Occipital lobe (tissue), 2 donors: ENCODE results near the gene IFT20. TPM values are rescaled to one million over a fixed set of nuclear protein-coding genes. Genes with fewer than 3 reads are reported as not detected.
"Not testable (repeated sequence)": the region's sequence is repeated elsewhere in the genome, so short reads cannot be mapped to it uniquely, and the experiment has no call there.

ENCODE experiments used
- DNase-seq: peaks from one replicate; lab custom pipeline; 2025; lab: John Stamatoyannopoulos, UW
- total RNA-seq: library from RNA; depleted of rRNA; stranded (reverse); fragments of >200 nt; gene quantifications from one replicate; pipeline ENCODE4 v1.2.3, GENCODE V29; 2014

The IFT20 gene
- total RNA-seq, 1 donor from 2014 or later = 29.6 TPM

DNA sequence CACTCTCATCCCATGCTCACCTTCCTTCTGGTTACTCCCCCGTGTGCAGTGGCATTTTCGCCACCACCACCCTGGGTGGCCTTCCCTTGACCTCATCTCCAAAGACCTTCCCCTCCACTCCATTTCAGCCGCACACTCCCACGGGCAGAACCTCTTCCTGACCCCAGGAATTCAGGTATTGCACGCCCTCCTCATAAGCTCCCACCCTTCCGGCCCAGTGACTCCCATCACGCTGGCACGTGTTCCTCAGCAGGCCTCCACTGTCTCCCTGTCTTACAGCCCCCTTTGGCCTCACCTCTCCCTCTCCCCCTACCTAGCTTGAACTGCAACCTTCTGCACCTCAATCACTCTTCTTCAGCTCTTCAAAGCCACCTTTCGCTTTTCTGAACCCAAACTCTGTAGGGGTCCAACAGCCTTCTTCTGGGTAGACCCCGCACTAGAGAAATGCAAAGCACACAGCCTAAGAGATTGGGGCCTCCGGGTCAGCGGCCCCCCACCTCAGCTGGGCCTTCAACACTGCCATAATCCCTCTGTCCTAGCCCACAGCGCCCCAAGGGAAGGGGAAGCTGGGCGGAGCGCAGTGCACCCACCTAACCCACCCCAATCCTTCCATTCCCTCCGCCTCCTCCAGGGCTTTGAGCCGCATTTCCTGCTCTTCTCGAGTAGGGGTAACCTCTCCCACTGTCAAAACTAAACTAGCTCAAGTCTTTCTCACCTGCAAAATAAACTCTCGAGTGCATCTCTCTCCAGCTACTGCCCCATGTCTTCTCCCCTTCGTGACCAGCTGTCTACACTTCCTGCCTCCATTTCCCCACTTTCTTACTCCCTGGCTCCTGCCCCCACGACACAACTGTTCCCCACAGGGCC is 17.9 kb downstream of the IFT20 start:
- DNase-seq = no peak

DNA sequence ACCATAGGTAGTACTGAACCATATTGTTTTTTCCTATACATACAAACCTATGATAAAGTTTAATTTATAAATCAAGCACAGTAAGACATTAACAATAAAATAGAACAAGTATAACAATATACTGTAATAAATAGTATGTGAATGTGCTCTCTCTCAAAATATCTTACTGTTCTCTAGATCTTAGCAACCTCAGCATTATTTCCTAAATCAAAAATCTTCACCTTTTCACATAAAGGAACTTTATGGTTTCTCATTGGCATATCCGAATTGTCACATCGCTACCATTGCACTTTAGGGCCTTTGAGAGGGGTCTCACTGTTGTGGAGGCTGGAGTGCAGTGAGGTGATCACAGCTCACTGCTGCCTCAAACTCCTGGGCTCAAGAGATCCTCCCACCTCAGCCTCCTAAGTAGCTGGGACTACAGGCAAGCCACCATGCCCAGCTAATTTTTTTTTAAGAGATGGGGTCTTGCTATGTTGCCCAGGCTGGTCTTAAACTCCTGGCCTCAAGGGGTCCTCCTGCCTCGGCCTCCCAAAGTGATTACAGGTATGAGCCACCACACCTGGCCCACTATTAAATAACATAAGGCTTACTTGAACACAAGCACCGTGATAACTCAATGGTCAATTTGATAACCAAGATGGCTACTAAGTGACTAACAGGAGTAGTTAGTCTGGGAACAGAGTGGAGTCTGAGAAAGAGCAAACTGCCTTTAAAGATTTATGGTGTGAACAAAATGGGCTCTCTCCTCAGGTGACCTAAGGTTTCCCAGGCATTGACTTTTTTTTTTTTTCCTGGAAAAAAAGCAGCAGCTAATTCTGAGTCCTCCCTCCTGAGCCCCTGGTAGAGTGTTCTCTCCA is 19.2 kb downstream of the IFT20 start:
- no peak for DNase-seq

DNA sequence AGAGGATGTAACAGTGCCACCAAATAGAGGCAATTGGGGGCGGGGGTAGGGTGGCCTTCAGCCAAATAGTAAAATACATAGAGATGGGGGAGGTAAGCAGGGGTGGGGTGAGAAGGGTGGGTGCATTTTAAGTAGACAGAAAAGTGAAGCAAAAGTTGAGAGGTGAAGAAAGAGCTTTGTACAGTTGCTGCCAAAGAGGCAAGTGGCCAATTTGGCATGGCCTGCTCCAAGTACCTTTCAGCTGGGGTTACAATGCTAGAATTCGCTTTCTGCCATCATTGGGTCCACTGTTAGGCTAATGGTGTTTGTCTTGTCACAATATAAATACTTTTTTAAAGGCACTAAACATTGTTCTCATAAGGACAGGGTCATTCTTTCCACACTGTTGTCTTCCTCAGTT is 21.4 kb downstream of the IFT20 start:
- no peak for DNase-seq

DNA sequence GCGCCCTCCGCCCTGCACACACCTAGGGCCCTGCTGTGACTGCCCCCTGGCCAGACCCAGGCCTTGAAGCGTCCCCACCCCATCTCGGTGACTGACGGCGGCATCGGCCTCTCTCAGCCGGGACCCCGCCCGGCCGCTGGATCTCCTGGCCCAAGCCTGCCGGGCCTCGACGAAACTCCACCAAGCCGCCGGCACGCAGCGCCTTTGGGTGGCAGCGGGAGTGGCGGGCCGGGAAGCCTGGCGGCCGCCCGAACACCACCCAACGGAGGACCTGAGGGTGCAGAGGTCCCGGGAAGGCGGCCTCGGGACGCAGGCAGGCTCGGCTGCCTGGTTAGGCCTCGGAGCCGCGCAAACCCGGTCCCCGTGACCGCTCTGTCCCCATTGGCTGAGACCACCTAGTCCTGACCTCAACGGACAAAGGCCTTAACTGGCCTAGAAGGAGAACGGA is 28.3 kb downstream of the IFT20 start:
- no peak for DNase-seq

DNA sequence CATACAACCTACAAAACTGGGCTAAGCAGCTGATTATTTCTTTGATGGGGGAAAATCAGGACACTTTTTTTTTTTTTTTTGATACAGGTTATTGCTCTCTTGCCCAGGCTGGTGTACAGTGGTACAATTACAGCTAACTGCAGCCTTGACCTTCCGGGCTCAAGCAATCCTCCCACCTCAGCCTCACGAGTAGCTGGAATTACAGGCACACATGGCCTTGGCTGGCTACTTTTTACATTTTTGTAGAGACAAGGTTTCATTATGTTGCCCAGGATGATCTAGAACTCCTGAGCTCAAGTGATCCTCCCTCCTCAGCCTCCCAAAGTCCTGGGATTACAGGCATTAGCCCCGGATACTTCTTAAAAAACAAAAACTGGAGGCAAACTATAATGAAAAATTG is 36.8 kb downstream of the IFT20 start:
- DNase-seq = no peak

DNA sequence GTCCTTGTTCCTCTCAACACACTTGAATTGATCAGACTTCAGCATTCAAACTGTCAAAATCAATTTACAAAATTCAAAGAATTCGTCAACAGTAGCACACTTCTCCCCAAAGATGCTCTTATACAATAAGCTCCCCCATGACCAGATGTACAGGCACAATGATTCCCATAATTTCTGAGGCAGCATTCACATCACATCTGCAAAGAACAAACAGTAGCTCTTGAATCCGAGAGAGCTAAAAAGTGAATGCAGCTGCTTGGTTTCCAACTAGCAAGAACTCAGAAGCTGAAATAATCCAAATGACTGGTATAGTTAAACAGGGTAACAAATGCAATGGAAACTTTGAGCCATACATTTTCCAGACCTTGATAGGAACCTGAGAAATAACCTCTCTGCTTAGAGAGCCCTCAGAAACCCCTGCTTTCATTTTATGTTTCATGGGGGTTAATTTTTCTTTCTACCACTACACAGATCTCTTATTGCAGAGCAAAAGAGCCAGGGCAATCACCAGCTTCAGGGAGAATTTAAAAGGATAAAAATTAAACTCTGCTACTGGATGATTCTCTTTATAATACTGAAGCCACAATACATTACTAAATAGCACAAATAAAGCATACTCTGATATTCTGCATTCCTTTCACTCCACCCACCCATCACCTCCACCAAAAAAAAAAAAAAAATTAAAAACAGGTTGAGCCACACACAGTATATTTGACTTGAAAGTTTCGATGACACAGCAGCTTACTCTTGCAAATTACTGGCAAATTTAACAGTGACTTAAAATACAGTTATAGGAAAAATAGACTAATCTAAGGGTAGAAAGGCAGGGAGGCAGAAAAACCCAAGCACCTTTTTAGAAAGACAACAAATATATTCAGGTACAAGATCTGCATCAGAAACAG is 39.3 kb downstream of the IFT20 start:
- DNase-seq = no peak

DNA sequence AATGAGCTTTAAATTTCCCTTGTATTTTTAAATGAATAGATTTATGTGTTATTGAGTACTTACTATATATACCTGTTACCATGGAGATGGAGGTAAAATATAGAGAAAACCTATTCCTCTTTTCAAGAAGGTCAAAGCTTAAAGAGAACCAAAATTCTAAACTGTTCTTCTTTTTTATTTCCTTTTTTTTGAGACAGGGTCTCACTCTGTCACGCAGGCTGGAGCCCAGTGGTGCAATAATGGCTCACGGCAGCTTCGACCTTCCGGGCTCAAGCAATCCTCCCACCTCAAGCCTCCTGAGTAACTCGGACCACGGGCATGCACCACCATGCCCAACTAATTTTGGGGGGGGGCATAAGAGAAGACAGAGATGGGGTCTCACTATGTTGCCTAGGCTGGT is 41.3 kb downstream of the IFT20 start:
- no peak for DNase-seq

DNA sequence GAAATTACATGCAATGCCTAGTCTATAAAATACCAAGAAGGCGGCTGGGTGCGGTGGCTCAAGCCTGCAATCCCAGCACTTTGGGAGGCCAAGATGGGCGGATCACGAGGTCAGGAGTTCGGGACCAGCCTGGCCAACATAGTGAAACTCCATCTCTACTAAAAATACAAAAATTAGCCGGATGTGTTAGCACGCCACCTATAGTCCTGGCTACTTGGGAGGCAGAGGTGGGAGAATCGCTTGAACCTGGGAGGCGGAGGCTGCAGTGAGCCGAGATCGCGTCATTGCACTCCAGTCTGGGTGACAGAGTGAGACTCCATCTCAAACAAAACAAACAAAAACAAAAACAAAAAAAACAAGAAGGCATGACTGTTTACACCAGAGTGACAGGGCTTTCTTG is 42.4 kb downstream of the IFT20 start:
- not testable (repeated sequence) for DNase-seq

DNA sequence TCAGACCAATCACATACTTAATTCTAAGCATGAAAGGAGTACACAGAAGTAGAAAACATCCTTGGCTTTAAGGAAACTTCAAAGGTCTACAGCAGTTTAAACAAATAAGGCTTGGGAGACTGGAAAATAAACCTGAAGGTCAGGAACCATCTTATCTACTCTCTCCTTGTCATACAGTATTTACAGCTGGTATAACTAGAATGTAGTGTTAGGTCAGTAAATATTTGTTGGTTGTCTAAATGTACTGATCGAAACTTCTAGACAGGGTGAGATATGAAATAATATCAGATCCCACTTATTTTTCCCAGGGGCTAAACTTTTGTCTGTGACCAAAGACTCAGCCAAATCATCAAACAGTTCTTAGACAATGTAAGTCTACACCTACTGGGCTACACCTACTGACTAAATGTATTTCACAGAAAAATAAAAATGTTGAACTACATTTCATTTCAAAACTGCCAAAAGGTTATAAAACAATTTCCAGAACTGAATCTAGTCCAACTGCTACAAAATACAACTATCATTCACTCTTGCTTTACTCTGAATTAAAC is 43.4 kb downstream of the IFT20 start:
- no peak for DNase-seq

DNA sequence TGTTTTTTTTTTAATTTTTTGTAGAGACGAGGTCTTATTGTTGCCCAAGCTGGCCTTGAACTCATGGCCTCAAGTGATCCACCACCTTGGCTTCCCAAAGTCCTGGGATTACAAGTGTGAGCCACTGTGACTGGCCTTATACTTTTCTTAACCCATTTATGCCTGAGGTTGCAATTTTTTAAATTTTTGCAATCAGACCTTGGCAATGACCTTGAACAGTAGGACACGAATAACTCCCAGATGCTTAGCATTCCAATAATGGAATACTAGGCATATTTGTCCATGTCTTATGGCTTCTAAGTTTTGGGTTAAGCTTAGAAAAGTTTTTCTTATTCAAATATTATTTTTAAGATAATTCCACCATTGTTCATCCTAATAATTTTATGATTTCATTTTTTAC is 44.6 kb downstream of the IFT20 start:
- DNase-seq = no peak

DNA sequence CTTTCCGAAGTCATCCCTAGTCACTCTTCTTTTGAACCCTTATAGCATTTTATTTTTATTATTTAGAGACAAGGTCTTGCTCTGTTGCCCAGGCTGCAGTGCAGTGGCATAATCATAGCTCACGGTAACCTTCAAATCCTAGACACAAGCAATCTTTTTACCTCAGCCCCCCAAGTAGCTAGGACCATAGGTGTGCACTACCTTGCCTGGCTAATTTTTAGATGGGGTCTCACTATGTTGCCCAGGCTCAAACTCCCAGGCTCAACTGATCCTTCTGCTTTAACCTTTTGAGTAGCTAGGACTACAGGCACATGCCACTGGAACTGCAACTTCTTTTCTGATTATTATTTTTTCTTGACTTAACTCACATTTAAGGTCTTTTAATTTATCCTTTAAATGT is 49.3 kb downstream of the IFT20 start:
- DNase-seq = no peak

DNA sequence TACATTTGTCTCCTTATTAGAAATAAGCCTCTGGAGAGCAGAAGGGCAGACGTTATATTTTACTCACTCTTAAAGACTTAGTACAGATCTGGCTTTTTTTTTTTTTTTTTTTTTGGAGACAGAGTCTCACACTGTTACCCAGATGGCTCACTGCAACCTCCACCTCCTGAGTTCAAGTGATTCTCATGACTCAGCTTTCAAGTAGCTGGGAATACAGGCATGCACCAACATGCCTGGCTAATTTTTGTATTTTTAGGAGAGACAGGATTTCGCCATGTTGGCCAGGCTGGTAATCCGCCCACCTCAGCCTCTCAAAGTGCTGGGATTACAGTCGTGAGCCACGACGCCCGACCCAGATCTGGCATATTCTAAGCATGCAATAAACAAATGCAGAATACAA is 52.7 kb downstream of the IFT20 start:
- DNase-seq = no peak

DNA sequence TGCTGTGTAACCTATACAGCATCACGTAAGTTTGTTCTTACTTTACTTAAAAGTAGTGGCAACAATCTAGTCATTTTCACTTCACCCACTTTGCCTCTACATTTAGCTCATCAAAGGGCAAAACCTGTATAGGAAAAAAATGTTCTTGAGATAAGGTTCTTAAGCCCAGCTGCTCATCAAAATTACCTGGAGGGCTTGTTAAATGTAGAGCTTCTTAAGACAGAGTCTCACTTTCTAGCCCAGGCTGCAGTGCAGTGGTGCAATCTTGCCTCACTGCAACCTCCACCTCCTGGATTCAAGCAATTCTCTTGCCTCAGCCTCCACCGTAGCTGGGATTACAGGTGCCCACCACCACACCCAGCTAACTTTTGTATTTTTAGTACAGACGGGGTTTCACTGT is 54.4 kb downstream of the IFT20 start:
- DNase-seq = no peak

DNA sequence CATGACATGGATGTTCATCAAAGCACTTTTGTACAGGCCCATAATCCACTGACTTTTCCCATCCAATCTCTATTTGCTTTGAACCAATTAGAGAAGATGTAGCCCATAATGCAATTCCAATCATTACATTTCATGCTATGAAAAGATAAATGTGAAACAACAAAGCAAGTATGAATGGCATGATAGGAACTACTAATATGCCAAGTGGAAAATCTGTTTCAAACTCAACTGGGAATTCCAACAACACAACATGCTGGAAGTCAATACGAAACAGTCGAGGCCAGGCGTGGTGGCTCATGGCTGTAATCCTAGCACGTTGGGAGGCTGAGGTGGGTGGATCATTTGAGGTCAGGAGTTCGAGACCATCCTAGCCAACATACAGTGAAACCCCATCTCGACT is 55.9 kb downstream of the IFT20 start:
- no peak for DNase-seq

Other genes with a start within 250 kb of the IFT20 start
- 24.6 TPM for gene TMEM97, start 16.3 kb downstream of the IFT20 start, total RNA-seq
- 25.9 TPM for gene TNFAIP1, start 289 bp upstream of the IFT20 start, total RNA-seq
- 39.6 TPM for gene POLDIP2, start 22.1 kb upstream of the IFT20 start, total RNA-seq
- gene SEBOX, start 29.7 kb upstream of the IFT20 start, total RNA-seq = not detected
- 0.31 TPM for gene VTN, start 34.8 kb upstream of the IFT20 start, total RNA-seq
- gene SARM1, start 36.2 kb upstream of the IFT20 start, total RNA-seq = 17.8 TPM
- gene SLC46A1, start 70.7 kb upstream of the IFT20 start, total RNA-seq = 21.1 TPM
- not detected for gene SLC13A2, start 138.2 kb upstream of the IFT20 start, total RNA-seq
- gene FOXN1, start 170.9 kb upstream of the IFT20 start, total RNA-seq = not detected
- gene UNC119, start 217.2 kb upstream of the IFT20 start, total RNA-seq = 31.5 TPM
- gene PIGS, start 236.1 kb upstream of the IFT20 start, total RNA-seq = 12.8 TPM
- 78.1 TPM for gene ALDOC, start 241.4 kb upstream of the IFT20 start, total RNA-seq